OCI-LY3 (cell line): ENCODE measurements around the gene PEPD.

Source experiments
- H2AFZ ChIP-seq: fragments of 200-600, 300-600 bp; shearing (Covaris generic); 2 replicates; pipeline ENCODE4 v1.6.0; 2014; ENCODE audit warnings: antibody characterized with exemption, low read depth, low read length
- H3K27ac ChIP-seq: fragments of 200-600, 300-600 bp; sonication (generic); 2 replicates; pipeline ENCODE4 v1.5.1; 2014; ENCODE audit warnings: mild to moderate bottlenecking, low read length, moderate library complexity, mixed read lengths
- H3K27me3 ChIP-seq: fragments of 200-600, 300-600 bp; sonication (generic); 2 replicates; pipeline ENCODE4 v1.6.1; 2014; ENCODE audit warnings: low read depth, low read length, mixed read lengths
- H3K36me3 ChIP-seq: fragments of 200-600, 300-600 bp; sonication (generic); replicated peaks from 2 replicates; pipeline ENCODE3; 2014; ENCODE audit warnings: low read depth, low read length, mixed read lengths
- H3K4me1 ChIP-seq: fragments of 300-600, 200-600 bp; sonication (generic); 2 replicates; pipeline ENCODE4 v1.6.1; 2014; ENCODE audit warnings: low read length, mixed read lengths
- H3K4me2 ChIP-seq: fragments of 200-600, 300-600 bp; sonication (generic); 2 replicates; pipeline ENCODE4 v1.6.1; 2014; ENCODE audit warnings: low read length, mixed read lengths
- H3K4me3 ChIP-seq: fragments of 300-600, 200-600 bp; sonication (generic); 2 replicates; pipeline ENCODE4 v1.5.1; 2014; ENCODE audit warnings: antibody characterized with exemption, mild to moderate bottlenecking, low read length, moderate library complexity
- H3K79me2 ChIP-seq: fragments of 300-600, 200-600 bp; shearing (Covaris generic); 2 replicates; pipeline ENCODE4 v1.6.1; 2014; ENCODE audit warnings: mild to moderate bottlenecking, low read length, mixed read lengths
- H3K9ac ChIP-seq: fragments of 300-600, 200-600 bp; shearing (Covaris generic); 2 replicates; pipeline ENCODE4 v1.6.0; 2014; ENCODE audit warnings: mild to moderate bottlenecking, low read length, moderate library complexity
- H3K9me3 ChIP-seq: fragments of 200-600, 300-600 bp; shearing (Covaris generic); 2 replicates; pipeline ENCODE4 v1.6.1; 2014; ENCODE audit warnings: low read length, mixed read lengths; ENCODE audit not compliant: insufficient read depth
- H4K20me1 ChIP-seq: fragments of 200-600, 300-600 bp; sonication (generic); 2 replicates; pipeline ENCODE4 v1.6.1; 2016; ENCODE audit warnings: low read length, mixed read lengths; ENCODE audit not compliant: insufficient read depth
- EZH2phosphoT487 ChIP-seq: fragments of 200-600 bp; shearing (Covaris generic); IDR thresholded peaks from 2 replicates; pipeline ENCODE4 v1.6.1; 2018; ENCODE audit warnings: antibody characterized with exemption, mixed run types, low read depth
- TF ChIP-seq, protein P1 (sequence below): fragments of 200-600, 300-600 bp; sonication (generic); IDR thresholded peaks from 2 replicates; pipeline ENCODE4 v1.5.1; 2014; ENCODE audit warnings: antibody characterized with exemption, low read length, low read depth

PEPD gene

DNA sequence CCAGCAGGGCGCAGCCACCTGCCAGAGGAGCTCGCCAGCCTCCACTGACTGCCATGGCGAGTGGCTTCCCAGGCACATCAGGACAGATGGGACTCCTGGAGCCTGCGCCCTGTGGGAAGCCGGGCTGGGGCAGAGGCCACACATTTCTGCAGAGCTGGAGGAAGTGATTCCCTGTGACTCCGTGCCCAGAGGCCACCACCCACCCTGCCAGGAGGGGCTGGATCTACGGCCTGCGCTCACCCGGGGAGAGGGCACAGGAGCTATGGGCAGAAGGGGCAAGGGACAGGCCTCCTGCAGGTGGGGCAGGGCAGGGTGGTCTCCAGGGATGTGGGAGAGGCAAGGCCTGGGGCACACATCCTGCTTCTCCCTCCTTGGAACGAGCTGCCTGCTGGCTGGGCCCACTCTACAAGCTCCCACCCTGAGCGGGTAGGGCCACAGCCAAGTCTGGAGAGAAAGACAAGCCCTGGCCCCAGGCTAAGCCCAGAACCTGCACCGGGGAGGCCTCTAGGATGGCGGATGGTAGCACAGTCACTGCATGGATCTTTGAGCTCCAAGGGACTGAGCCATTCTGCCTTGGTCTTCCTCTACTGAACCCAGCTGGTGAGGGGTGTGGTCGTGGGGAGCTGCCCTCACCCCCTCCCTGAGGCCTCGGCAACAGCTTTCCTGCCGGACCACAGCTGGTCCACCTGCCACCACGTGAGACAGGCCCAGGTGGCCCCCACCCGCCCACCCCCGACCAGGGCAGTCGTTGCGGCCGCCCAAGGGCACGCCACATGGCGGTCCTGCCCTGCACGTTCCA is 107.5 kb downstream of the PEPD start:
- Histone ChIP-seq H3K9ac (no peak overlapping the region), H3K27ac (no peak overlapping the region), H3K4me2 (no peak overlapping the region), H3K4me1 (peaks cover 3% of the 10 kb centered on the region; the same call in 1 of the 2 replicates), H4K20me1 (no peaks in the 10 kb centered on the region), H3K79me2 (no peaks in the 10 kb centered on the region), H2AFZ (no peak overlapping the region), H3K27me3 (no peaks in the 10 kb centered on the region), H3K9me3 (no peaks in the 10 kb centered on the region), H3K4me3 (no peak overlapping the region), H3K36me3 (no peaks in the 10 kb centered on the region)
- TF ChIP-seq EZH2phosphoT487, result no peak
- TF ChIP-seq, protein P1, sequence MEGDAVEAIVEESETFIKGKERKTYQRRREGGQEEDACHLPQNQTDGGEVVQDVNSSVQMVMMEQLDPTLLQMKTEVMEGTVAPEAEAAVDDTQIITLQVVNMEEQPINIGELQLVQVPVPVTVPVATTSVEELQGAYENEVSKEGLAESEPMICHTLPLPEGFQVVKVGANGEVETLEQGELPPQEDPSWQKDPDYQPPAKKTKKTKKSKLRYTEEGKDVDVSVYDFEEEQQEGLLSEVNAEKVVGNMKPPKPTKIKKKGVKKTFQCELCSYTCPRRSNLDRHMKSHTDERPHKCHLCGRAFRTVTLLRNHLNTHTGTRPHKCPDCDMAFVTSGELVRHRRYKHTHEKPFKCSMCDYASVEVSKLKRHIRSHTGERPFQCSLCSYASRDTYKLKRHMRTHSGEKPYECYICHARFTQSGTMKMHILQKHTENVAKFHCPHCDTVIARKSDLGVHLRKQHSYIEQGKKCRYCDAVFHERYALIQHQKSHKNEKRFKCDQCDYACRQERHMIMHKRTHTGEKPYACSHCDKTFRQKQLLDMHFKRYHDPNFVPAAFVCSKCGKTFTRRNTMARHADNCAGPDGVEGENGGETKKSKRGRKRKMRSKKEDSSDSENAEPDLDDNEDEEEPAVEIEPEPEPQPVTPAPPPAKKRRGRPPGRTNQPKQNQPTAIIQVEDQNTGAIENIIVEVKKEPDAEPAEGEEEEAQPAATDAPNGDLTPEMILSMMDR, result no peak

DNA sequence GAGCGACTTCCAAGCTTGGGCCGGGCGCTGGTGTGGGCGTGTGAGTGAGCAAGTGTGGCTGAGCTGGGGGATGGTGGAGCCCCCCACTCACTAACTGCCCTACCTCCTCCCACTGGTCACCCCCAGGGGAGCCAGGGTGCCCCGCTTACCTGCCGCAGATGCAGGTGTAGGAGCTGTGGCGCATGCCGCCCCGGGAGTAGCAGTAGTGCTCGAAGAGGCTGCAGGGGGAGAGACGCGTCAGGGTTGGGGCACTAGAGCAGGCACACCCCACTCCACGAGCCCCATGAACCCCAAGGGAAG is 108.2 kb downstream of the PEPD start:
- Histone ChIP-seq H2AFZ (no peak overlapping the region), H3K4me2 (no peak overlapping the region), H3K4me3 (no peak overlapping the region), H3K9ac (no peak overlapping the region), H3K4me1 (peaks cover 3% of the 10 kb centered on the region; the same call in 1 of the 2 replicates), H3K9me3 (no peaks in the 10 kb centered on the region), H3K79me2 (no peaks in the 10 kb centered on the region), H4K20me1 (no peaks in the 10 kb centered on the region), H3K27me3 (no peaks in the 10 kb centered on the region), H3K36me3 (no peaks in the 10 kb centered on the region), H3K27ac (no peak overlapping the region)
- TF ChIP-seq, protein P1, result no peak
- no peak for TF ChIP-seq EZH2phosphoT487

DNA sequence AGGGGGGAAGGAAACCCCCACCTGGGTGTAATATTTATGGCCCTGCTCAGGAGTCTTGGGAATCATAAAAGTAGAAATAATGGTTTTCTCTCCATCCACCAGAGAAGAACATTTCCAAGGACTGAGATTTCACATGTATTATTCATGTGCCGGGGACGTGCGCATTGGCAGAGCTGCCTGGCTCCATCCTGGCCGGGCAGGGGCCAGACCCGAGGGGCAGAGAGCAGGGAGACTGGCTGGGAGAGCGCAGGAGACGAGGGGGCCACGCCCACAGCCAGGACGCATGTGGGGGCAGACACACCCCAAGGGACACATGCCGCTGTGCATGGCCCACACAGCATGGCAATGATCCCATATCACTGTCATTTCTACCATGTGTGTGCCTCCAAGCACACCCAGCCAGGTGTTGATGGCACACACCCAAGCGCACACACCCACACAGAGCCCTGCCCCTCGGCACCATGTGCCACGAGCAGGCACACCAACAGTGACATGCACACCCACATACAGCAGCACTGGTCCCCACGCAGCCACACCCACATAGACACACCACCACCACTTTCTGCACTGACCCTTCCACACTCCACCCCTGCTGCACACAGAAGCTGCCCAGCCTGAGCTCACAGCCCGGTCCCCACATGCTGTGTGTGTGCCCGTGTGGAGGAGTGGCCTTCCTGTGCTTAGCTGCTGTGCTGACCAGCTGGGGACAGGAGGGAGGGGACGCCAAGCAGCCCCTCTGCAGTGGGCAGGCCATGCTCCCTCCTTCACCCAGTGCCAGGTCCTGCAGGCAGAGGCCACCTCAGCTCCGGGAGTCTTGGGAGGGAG is 108.8 kb downstream of the PEPD start:
- TF ChIP-seq, protein P1, result no peak
- no peak for TF ChIP-seq EZH2phosphoT487
- no peaks in the 10 kb centered on the region for H3K9me3 ChIP-seq
- H3K36me3 ChIP-seq, result no peaks in the 10 kb centered on the region
- H3K9ac ChIP-seq, result no peak overlapping the region
- H4K20me1 ChIP-seq, result no peaks in the 10 kb centered on the region
- H3K79me2 ChIP-seq, result no peaks in the 10 kb centered on the region
- peaks cover 3% of the 10 kb centered on the region; the same call in 1 of the 2 replicates for H3K4me1 ChIP-seq
- H2AFZ ChIP-seq, result no peak overlapping the region
- no peak overlapping the region for H3K27ac ChIP-seq
- H3K27me3 ChIP-seq, result no peaks in the 10 kb centered on the region
- no peak overlapping the region for H3K4me3 ChIP-seq
- no peak overlapping the region for H3K4me2 ChIP-seq

DNA sequence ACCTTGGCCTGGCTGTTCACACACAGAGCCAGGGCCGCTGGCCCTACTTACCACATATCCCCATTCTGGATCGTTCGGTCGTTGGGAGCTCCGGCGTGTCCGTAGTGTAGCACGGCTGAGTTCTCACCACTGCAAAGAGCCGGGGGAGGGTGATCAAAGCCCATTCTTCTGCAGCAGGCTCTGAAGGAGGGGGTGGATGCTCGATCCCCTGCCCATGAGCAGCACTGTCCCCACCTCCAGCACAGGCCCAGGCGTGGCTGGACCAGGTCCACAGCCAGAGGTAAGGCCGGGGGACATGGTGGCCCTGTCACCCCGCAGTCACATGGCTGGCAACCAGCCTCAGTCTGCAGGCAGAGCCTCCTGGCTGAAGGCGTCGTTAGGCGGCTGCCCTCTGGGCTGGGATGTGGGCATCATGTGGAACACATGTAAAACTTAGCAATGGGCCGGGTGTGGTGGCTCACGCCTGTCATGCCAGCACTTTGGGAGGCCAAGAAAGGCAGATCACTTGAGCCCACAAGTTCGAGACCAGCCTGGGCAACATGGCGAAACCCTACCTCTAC is 109.9 kb downstream of the PEPD start:
- Histone ChIP-seq H4K20me1 (no peaks in the 10 kb centered on the region), H2AFZ (no peak overlapping the region), H3K27me3 (no peaks in the 10 kb centered on the region), H3K4me3 (no peak overlapping the region), H3K9ac (no peak overlapping the region), H3K4me1 (peaks cover 3% of the 10 kb centered on the region; the same call in 1 of the 2 replicates), H3K27ac (no peak overlapping the region), H3K36me3 (no peaks in the 10 kb centered on the region), H3K4me2 (no peak overlapping the region), H3K79me2 (no peaks in the 10 kb centered on the region), H3K9me3 (no peaks in the 10 kb centered on the region)
- TF ChIP-seq EZH2phosphoT487, result no peak
- TF ChIP-seq, protein P1, result no peak
